Vagina (tissue), 2 donors: Measurements from ENCODE around the gene SNTN.

Experiments
- CTCF ChIP-seq, 3 experiments: fragments of 450-650 bp in 2 of 3; fragments of 200-600 bp in 1 of 3; sonication (generic) in 1 of 3; IDR thresholded peaks; one replicate each; pipeline ENCODE4 v1.5.1; 2017 to 2019; ENCODE audit warnings: antibody characterized with exemption in 3 of 3, mild to moderate bottlenecking in 2 of 3, moderate library complexity in 2 of 3
- POLR2A ChIP-seq, 2 donors: fragments of 450-650 bp; IDR thresholded peaks; one replicate each; pipeline ENCODE4 v1.6.1; 2017; ENCODE audit warnings: antibody characterized with exemption in 2 of 2, mild to moderate bottlenecking in 2 of 2, moderate library complexity in 2 of 2
- POLR2AphosphoS5 ChIP-seq, 2 donors: sonication (generic); formaldehyde crosslinking; IDR thresholded peaks; one replicate each; pipeline ENCODE4 v1.9.0; 2017; ENCODE audit warnings: antibody characterized with exemption in 2 of 2, mild to moderate bottlenecking in 2 of 2, low read depth in 1 of 2; ENCODE audit not compliant: insufficient read depth in 1 of 2

GRCh38 chr3:63662500-63662899 lies 10.0 kb downstream of the SNTN start:
- TF ChIP-seq POLR2AphosphoS5 (IDR thresholded peaks at IDR 0.05; ENCODE audit: insufficient read depth in 1 of 2, low read depth in 1 of 2): no peak
- no peak for TF ChIP-seq POLR2A (IDR thresholded peaks at IDR 0.05)
- no peak for TF ChIP-seq CTCF (IDR thresholded peaks at IDR 0.05)
